Left renal pelvis (tissue), 4 donors: ENCODE measurements around the gene PDK1. TPM values are rescaled to one million over a fixed set of nuclear protein-coding genes. Genes with fewer than 3 reads are reported as not detected.

Experiments
- DNase-seq, 4 donors: peaks; one replicate each; pipeline ENCODE4 v3.0.0-alpha.2; 2013; ENCODE audit warnings: low read depth in 4 of 4, low spot score in 3 of 4
- polyA plus RNA-seq, 4 donors: library from polyadenylated mRNA; unstranded; fragments of 120-200 nt; gene quantifications; one replicate each; pipeline ENCODE4 v1.2.1, GENCODE V29; 2013; ENCODE audit not compliant: insufficient read length in 4 of 4

Gene PDK1
- polyA plus RNA-seq, 4 donors, result 8.4 to 15.0 (median 11.2) TPM

- no peak for DNase-seq
Measured at GRCh38 chr2:172635548-172635947, 79.7 kb downstream of the PDK1 start.

- DNase-seq, result no peak
Measured at GRCh38 chr2:172639256-172639655, 83.4 kb downstream of the PDK1 start.

DNA sequence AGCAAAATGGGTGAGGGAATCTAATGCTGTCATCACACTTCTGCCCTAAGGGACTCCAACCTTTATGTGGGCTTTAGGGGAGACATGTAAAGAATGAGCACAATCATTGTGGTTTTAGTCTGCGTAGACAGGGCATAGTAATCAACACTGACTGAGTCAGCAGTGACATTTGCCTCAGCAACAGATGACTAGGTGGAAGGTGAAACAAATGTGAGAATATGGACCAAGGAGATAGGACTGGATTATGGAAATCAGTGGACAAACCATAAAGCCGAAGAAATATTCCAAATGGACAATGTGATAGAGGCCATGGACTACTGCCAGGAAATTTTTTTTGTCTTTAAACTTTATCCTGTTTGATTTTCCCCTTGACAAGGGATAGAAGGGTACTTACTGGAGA is 83.9 kb downstream of the PDK1 start:
- no peak for DNase-seq

- DNase-seq, result no peak
Measured at GRCh38 chr2:172640389-172640788, 84.5 kb downstream of the PDK1 start.

GRCh38 chr2:172642301-172643020 is 86.6 kb downstream of the PDK1 start:
- no peak for DNase-seq

DNA sequence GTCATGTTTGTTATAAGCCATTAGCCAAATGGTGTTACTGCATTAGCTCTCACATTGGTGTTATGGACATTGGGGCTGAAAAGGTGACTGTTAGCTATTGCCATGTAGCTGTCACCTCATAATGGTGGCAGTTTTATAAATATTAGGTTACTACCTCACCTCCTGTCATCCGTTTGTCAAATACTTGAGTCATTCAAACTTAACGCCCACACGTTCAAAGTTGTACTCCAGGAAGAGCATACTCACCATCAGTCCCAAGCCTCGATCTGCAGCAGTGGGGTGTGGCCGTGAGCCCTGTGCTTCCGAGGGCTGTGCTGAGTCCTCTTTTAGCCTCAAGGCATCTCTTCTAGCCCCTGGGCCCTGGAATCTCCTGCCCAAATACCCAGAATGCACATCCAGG is 87.3 kb downstream of the PDK1 start:
- no peak for DNase-seq

GRCh38 chr2:172647439-172647838 is 91.5 kb downstream of the PDK1 start:
- no peak for DNase-seq

- no peak for DNase-seq
Measured at GRCh38 chr2:172655091-172655837, 99.4 kb downstream of the PDK1 start.

DNA sequence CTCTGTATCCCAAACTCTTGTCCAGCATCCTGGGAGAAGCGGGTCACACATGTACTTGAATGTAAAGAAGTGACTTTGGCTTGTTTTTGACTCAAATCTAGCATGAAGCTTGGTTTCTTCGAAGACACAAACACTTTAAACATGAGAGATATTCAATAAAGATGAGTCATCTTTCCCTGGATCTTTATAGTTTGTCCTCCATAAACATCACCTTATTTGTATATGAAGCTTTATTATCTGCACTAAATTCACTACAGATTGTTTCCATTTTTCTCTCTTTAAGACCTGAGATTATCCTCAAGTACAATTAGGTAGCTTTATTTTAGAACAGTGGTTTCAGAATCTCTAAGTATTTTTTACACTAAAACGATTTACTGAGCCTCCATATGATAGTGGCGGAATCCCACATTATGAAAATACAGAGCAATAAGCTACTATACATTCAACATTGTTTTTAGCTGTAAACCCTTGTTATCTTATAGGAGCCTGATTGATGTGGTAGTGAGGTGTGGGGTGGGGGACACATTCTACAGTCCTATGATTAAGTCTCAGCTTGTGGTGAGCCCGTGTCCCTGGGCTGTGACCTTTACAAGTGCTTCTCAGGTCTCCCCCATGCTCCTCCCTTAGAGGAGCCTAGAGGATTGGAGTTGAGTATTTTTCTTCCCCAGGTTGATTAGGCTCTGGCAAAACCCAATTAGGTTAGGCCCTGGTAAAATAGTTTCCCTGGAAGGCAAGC is 100.1 kb downstream of the PDK1 start:
- no peak for DNase-seq

Other genes with a start within 250 kb of the PDK1 start
- 100 to 1,000 TPM in 3 of 4 donors, 10 to 100 TPM in 1; 32.7 to 112 (median 110) TPM for gene ITGA6, start 128.5 kb upstream of the PDK1 start, polyA plus RNA-seq
- 10 to 100 TPM in 1 of 4 donors, 1 to 10 TPM in 3; 5.8 to 13.0 (median 9.6) TPM for gene RAPGEF4, start 179.8 kb downstream of the PDK1 start, polyA plus RNA-seq